CD14-positive monocyte (primary cell): Measurements from ENCODE around the gene FAM131A. TPM values are rescaled to one million over a fixed set of nuclear protein-coding genes. Genes with fewer than 3 reads are reported as not detected.
A peak's percentile ranks its signal among the peaks of the same experiment; 100 is the strongest.

Experiments
- DNase-seq, 3 donors: peaks; one replicate each; pipeline ENCODE4 v3.0.0-alpha.2; 2011 to 2022
- H2AFZ ChIP-seq: 2 replicates; pipeline ENCODE4 v1.6.0; 2012; ENCODE audit warnings: mild to moderate bottlenecking, low read depth, low read length, inconsistent platforms; ENCODE audit not compliant: insufficient read depth, poor library complexity, severe bottlenecking
- H3K27ac ChIP-seq, 2 donors: 1 replicate in 1 of 2; 2 replicates in 1 of 2; pipeline ENCODE4 v1.5.1; 2012 to 2013; ENCODE audit warnings: low read length in 2 of 2, control low read depth in 1 of 2, inconsistent platforms in 1 of 2, low read depth in 1 of 2, mild to moderate bottlenecking in 1 of 2
- H3K27me3 ChIP-seq, 2 donors: one replicate each; pipeline versions ENCODE4 v1.6.0 to v1.6.1; 2011 to 2013; ENCODE audit warnings: low read length in 2 of 2; ENCODE audit not compliant: control insufficient read depth in 2 of 2, insufficient read depth in 2 of 2
- H3K36me3 ChIP-seq, 2 donors: replicated peaks in 1 of 2; 1 replicate in 1 of 2; 2 replicates in 1 of 2; pipeline versions ENCODE4 v1.5.1 to v1.6.1; 2012 to 2013; ENCODE audit warnings: low read length in 2 of 2, control low read depth in 1 of 2, inconsistent platforms in 1 of 2, mild to moderate bottlenecking in 1 of 2; ENCODE audit not compliant: insufficient read depth in 2 of 2, control insufficient read depth in 1 of 2
- H3K4me1 ChIP-seq, 2 donors: 1 replicate in 1 of 2; 2 replicates in 1 of 2; pipeline versions ENCODE4 v1.5.1 to v1.6.1; 2012 to 2013; ENCODE audit warnings: low read length in 2 of 2, control low read depth in 1 of 2, inconsistent platforms in 1 of 2, mild to moderate bottlenecking in 1 of 2, moderate library complexity in 1 of 2; ENCODE audit not compliant: insufficient read depth in 2 of 2, control insufficient read depth in 1 of 2
- H3K4me2 ChIP-seq: replicated peaks from 2 replicates; pipeline ENCODE3; 2012; ENCODE audit warnings: low read length, moderate library complexity, mild to moderate bottlenecking; ENCODE audit not compliant: poor library complexity, severe bottlenecking; ENCODE audit errors: extremely low read depth
- H3K4me3 ChIP-seq, 3 experiments: fragments of 200-600 bp in 1 of 3; sonication (generic) in 1 of 3; replicated peaks in 1 of 3; 1 replicate in 2 of 3; 2 replicates in 1 of 3; pipeline ENCODE4 v1.5.1; 2011 to 2013; ENCODE audit warnings: low read length in 3 of 3, mild to moderate bottlenecking in 3 of 3, control low read depth in 2 of 3, low read depth in 2 of 3, inconsistent platforms in 1 of 3, moderate library complexity in 1 of 3
- H3K79me2 ChIP-seq: 2 replicates; pipeline ENCODE4 v1.6.0; 2012; ENCODE audit warnings: mild to moderate bottlenecking, control low read depth, inconsistent platforms, low read length, moderate library complexity; ENCODE audit not compliant: insufficient read depth
- H3K9ac ChIP-seq: 2 replicates; pipeline ENCODE4 v1.6.0; 2017; ENCODE audit warnings: low read length, mild to moderate bottlenecking; ENCODE audit not compliant: insufficient read depth, poor library complexity, severe bottlenecking
- H3K9me3 ChIP-seq, 2 donors: replicated peaks in 1 of 2; 1 replicate in 1 of 2; 2 replicates in 1 of 2; pipeline versions ENCODE4 v1.5.1 to v1.6.1; 2012 to 2013; ENCODE audit warnings: low read length in 2 of 2, control low read depth in 1 of 2; ENCODE audit not compliant: control insufficient read depth in 1 of 2, insufficient read depth in 1 of 2
- H4K20me1 ChIP-seq: 2 replicates; pipeline ENCODE4 v1.6.0; 2012; ENCODE audit warnings: mild to moderate bottlenecking, low read length, control low read depth, moderate library complexity; ENCODE audit not compliant: insufficient read depth
- H3K27ac Mint-ChIP-seq, 7 donors: one replicate each; pipeline ENCODE4 v1.8.0; 2020; ENCODE audit warnings: mild to moderate bottlenecking in 7 of 7, mixed read lengths in 7 of 7, moderate library complexity in 6 of 7, inconsistent platforms in 2 of 7
- H3K27me3 Mint-ChIP-seq, 3 donors: one replicate each; pipeline ENCODE4 v1.8.0; 2021 to 2022; ENCODE audit warnings: low read depth in 3 of 3, mild to moderate bottlenecking in 3 of 3, mixed read lengths in 3 of 3, moderate library complexity in 3 of 3, inconsistent platforms in 1 of 3
- H3K36me3 Mint-ChIP-seq, 2 donors: one replicate each; pipeline ENCODE4 v1.8.0; 2020; ENCODE audit warnings: mixed read lengths in 2 of 2, inconsistent platforms in 1 of 2, mild to moderate bottlenecking in 1 of 2
- H3K4me1 Mint-ChIP-seq: one replicate; pipeline ENCODE4 v1.8.0; 2020; ENCODE audit warnings: mild to moderate bottlenecking, mixed read lengths
- H3K4me3 Mint-ChIP-seq, 2 donors: one replicate each; pipeline ENCODE4 v1.8.0; 2020; ENCODE audit warnings: mild to moderate bottlenecking in 2 of 2, mixed read lengths in 2 of 2, moderate library complexity in 1 of 2
- H3K9me3 Mint-ChIP-seq, 7 donors: one replicate each; pipeline ENCODE4 v1.8.0; 2020 to 2022; ENCODE audit warnings: mixed read lengths in 7 of 7, mild to moderate bottlenecking in 6 of 7, moderate library complexity in 6 of 7, inconsistent platforms in 2 of 7
- CTCF ChIP-seq: fragments of 200-600 bp; IDR thresholded peaks from one replicate; pipeline ENCODE4 v1.8.0; 2022; ENCODE audit warnings: antibody characterized with exemption, mild to moderate bottlenecking
- WGBS: methylation state at CpG from one replicate; pipeline ENCODE4 v1.1.5; 2013; ENCODE audit warnings: missing lambda C conversion rate; ENCODE audit not compliant: insufficient coverage; 5-methylcytosine and 5-hydroxymethylcytosine counted together
- intact Hi-C, 2 donors: fragments of 100-400 bp; cut with micrococcal nuclease; formaldehyde crosslinking; loops; one replicate each; pipeline versions ENCODE4 v1.15.0 to v1.15.1; 2023
- polyA plus RNA-seq, 3 donors: library from polyadenylated mRNA; depleted of rRNA in 1 of 3; unstranded in 2 of 3; stranded (reverse) in 1 of 3; fragments of 300-500 nt in 2 of 3; fragments of >200 nt in 1 of 3; fragmentation: Illumina TruSeq in 2 of 3; gene quantifications; 1 replicate in 2 of 3; 2 replicates in 1 of 3; pipeline ENCODE4 v1.2.3, GENCODE V29; 2012 to 2021

FAM131A gene
- polyA plus RNA-seq, 3 donors, result 5.8 to 30.6 (median 7.7) TPM

GRCh38 chr3:184352149-184352785 lies 14.9 kb downstream of the FAM131A start:
- no peak overlapping the region for H2AFZ ChIP-seq
- WGBS, result 96% methylated on average over 13 of the region's 15 CpGs
- Mint-ChIP-seq H3K4me3 (no peak overlapping the region), H3K4me1 (no peaks in the 10 kb centered on the region), H3K27ac (peak overlapping the region in 1 of 7 donors; percentile 54), H3K27me3 (peaks cover 0 to 6% (median 3%) of the 10 kb centered on the region in 3 donors), H3K36me3 (no peaks in the 10 kb centered on the region), H3K9me3 (peaks cover 0 to 1% (median 0%) of the 10 kb centered on the region in 7 donors)
- H3K9ac ChIP-seq, result no peak overlapping the region
- no peaks in the 10 kb centered on the region for H3K79me2 ChIP-seq
- H3K27me3 ChIP-seq, result no peaks in the 10 kb centered on the region
- no peak overlapping the region for H3K4me2 ChIP-seq
- no peak overlapping the region for H3K27ac ChIP-seq
- H3K36me3 ChIP-seq, result no peaks in the 10 kb centered on the region
- no peaks in the 10 kb centered on the region for H3K9me3 ChIP-seq
- intact Hi-C loops, result no loop called here
- no peak for TF ChIP-seq CTCF
- H3K4me3 ChIP-seq, result no peak overlapping the region
- H4K20me1 ChIP-seq, result no peaks in the 10 kb centered on the region
- H3K4me1 ChIP-seq, result no peaks in the 10 kb centered on the region
- DNase-seq, result no peak

GRCh38 chr3:184352897-184353545 lies 15.6 kb downstream of the FAM131A start:
- no peak overlapping the region for H3K27ac Mint-ChIP-seq
- no peak overlapping the region for H3K9ac ChIP-seq
- no peak for TF ChIP-seq CTCF
- no peaks in the 10 kb centered on the region for H3K36me3 ChIP-seq
- peaks cover 0 to 6% (median 3%) of the 10 kb centered on the region in 3 donors for H3K27me3 Mint-ChIP-seq
- no peaks in the 10 kb centered on the region for H3K9me3 ChIP-seq
- H3K4me1 Mint-ChIP-seq, result no peaks in the 10 kb centered on the region
- H3K4me3 ChIP-seq, result no peak overlapping the region
- H3K4me3 Mint-ChIP-seq, result no peak overlapping the region
- H3K36me3 Mint-ChIP-seq, result no peaks in the 10 kb centered on the region
- intact Hi-C loops, result no loop called here
- H4K20me1 ChIP-seq, result no peaks in the 10 kb centered on the region
- peaks cover 0 to 1% (median 0%) of the 10 kb centered on the region in 7 donors for H3K9me3 Mint-ChIP-seq
- H3K4me1 ChIP-seq, result no peaks in the 10 kb centered on the region
- H3K27me3 ChIP-seq, result no peaks in the 10 kb centered on the region
- no peaks in the 10 kb centered on the region for H3K79me2 ChIP-seq
- no peak for DNase-seq
- no peak overlapping the region for H3K27ac ChIP-seq
- H2AFZ ChIP-seq, result no peak overlapping the region
- H3K4me2 ChIP-seq, result no peak overlapping the region
- WGBS, result 97% methylated on average over 5 of the region's 11 CpGs
